GM21723 (cell line): ENCODE data around the gene SEPHS1.

ENCODE experiments used
- ATAC-seq: cut with Tn5 transposase; IDR thresholded peaks from one replicate; pipeline ENCODE4 v1.9.1; 2021; ENCODE audit warnings: mild to moderate bottlenecking, moderate library complexity; ENCODE audit not compliant: unreplicated experiment

SEPHS1 gene

GRCh38 chr10:13329565-13329964, 18.5 kb downstream of the SEPHS1 start:
- ATAC-seq = no peak

- ATAC-seq = no peak
These were observed 19.5 kb downstream of the SEPHS1 start for GRCh38 chr10:13328613-13329012.

- no peak for ATAC-seq
These were observed 20.0 kb downstream of the SEPHS1 start for GRCh38 chr10:13328126-13328525.

GRCh38 chr10:13327534-13327933, 20.6 kb downstream of the SEPHS1 start:
- ATAC-seq = no peak

GRCh38 chr10:13322615-13323148, 25.4 kb downstream of the SEPHS1 start:
- no peak for ATAC-seq

- no peak for ATAC-seq
These were observed 26.5 kb downstream of the SEPHS1 start for GRCh38 chr10:13321576-13321975.

GRCh38 chr10:13319166-13319565, 28.9 kb downstream of the SEPHS1 start:
- no peak for ATAC-seq

GRCh38 chr10:13317474-13317873, 30.6 kb downstream of the SEPHS1 start:
- no peak for ATAC-seq

GRCh38 chr10:13316635-13317311, 31.3 kb downstream of the SEPHS1 start:
- no peak for ATAC-seq

GRCh38 chr10:13315361-13315760, 32.7 kb downstream of the SEPHS1 start:
- ATAC-seq = no peak

- no peak for ATAC-seq
These were observed 36.9 kb downstream of the SEPHS1 start for GRCh38 chr10:13311177-13311575.

GRCh38 chr10:13310518-13311176, 37.4 kb downstream of the SEPHS1 start:
- ATAC-seq = no peak

- ATAC-seq = no peak
These were observed 38.3 kb downstream of the SEPHS1 start for GRCh38 chr10:13309792-13310191.

- no peak for ATAC-seq
These were observed 40.0 kb downstream of the SEPHS1 start for GRCh38 chr10:13308096-13308495.

- ATAC-seq = no peak
These were observed 42.0 kb downstream of the SEPHS1 start for GRCh38 chr10:13306103-13306502.

GRCh38 chr10:13302821-13303555, 45.1 kb downstream of the SEPHS1 start:
- no peak for ATAC-seq

GRCh38 chr10:13299437-13300287, 48.4 kb downstream of the SEPHS1 start, which contains the start of gene PHYH:
Gene PHYH, minus strand, starts transcription at chr10:13300064. Its CDS starts 22 bp downstream, at chr10:13300042.
- peak; percentile 67 for ATAC-seq

- no peak for ATAC-seq
These were observed 49.2 kb downstream of the SEPHS1 start for GRCh38 chr10:13298748-13299436.

GRCh38 chr10:13296476-13296875, 51.6 kb downstream of the SEPHS1 start:
- no peak for ATAC-seq

GRCh38 chr10:13294784-13295183, 53.3 kb downstream of the SEPHS1 start:
- no peak for ATAC-seq
